Skeletal muscle satellite cell (primary cell): ENCODE results near the gene CHPF.

Experiments used
- H3K27me3 ChIP-seq: 2 replicates; pipeline ENCODE4 v1.7.0; 2013; ENCODE audit warnings: low read length; ENCODE audit not compliant: control insufficient read depth, insufficient read depth
- H3K36me3 ChIP-seq: 2 replicates; pipeline ENCODE4 v1.7.0; 2013; ENCODE audit warnings: mild to moderate bottlenecking, control low read depth, low read length; ENCODE audit not compliant: insufficient read depth
- H3K4me1 ChIP-seq: 2 replicates; pipeline ENCODE4 v1.7.0; 2013; ENCODE audit warnings: low read length; ENCODE audit not compliant: control insufficient read depth, insufficient read depth
- H3K4me2 ChIP-seq: 2 replicates; pipeline ENCODE4 v1.7.0; 2013; ENCODE audit warnings: mild to moderate bottlenecking, low read length
- H3K4me3 ChIP-seq: 2 replicates; pipeline ENCODE4 v1.7.0; 2013; ENCODE audit warnings: low read length
- H3K9ac ChIP-seq: 2 replicates; pipeline ENCODE4 v1.7.0; 2013; ENCODE audit warnings: mild to moderate bottlenecking, low read depth, low read length, moderate library complexity
- H3K9me3 ChIP-seq: replicated peaks from 2 replicates; pipeline ENCODE4 v1.7.0; 2013; ENCODE audit warnings: mild to moderate bottlenecking, control low read depth, low read length

The CHPF gene

GRCh38 chr2:219545295-219545942 lies 1.8 kb upstream of the CHPF start:
- Histone ChIP-seq H3K27me3 (no peaks in the 10 kb centered on the region), H3K4me3 (no peak overlapping the region), H3K9me3 (no peaks in the 10 kb centered on the region), H3K36me3 (peaks cover 13% of the 10 kb centered on the region), H3K9ac (no peak overlapping the region), H3K4me1 (peaks cover 17% of the 10 kb centered on the region), H3K4me2 (no peak overlapping the region)

GRCh38 chr2:219544567-219544966 lies 958 bp upstream of the CHPF start:
- no peaks in the 10 kb centered on the region for H3K27me3 ChIP-seq
- no peaks in the 10 kb centered on the region for H3K9me3 ChIP-seq
- H3K4me1 ChIP-seq, result peaks cover 17% of the 10 kb centered on the region
- H3K4me2 ChIP-seq, result peak overlapping the region; percentile 97
- H3K36me3 ChIP-seq, result peaks cover 21% of the 10 kb centered on the region
- no peak overlapping the region for H3K9ac ChIP-seq
- peak overlapping the region; percentile 95 for H3K4me3 ChIP-seq

- peak overlapping the region; percentile 97 for H3K4me2 ChIP-seq
- H3K9ac ChIP-seq, result peak overlapping the region; percentile 95
- H3K4me3 ChIP-seq, result peak overlapping the region; percentile 95
- H3K27me3 ChIP-seq, result no peaks in the 10 kb centered on the region
- peaks cover 17% of the 10 kb centered on the region for H3K4me1 ChIP-seq
- peaks cover 26% of the 10 kb centered on the region for H3K36me3 ChIP-seq
- no peaks in the 10 kb centered on the region for H3K9me3 ChIP-seq
Measured at GRCh38 chr2:219542931-219543595, 546 bp downstream of the CHPF start.

- Histone ChIP-seq H3K4me3 (peak overlapping the region; percentile 95), H3K4me1 (peaks cover 17% of the 10 kb centered on the region), H3K9ac (peak overlapping the region; percentile 95), H3K36me3 (peaks cover 26% of the 10 kb centered on the region), H3K4me2 (peak overlapping the region; percentile 97), H3K9me3 (no peaks in the 10 kb centered on the region), H3K27me3 (no peaks in the 10 kb centered on the region)
Measured at GRCh38 chr2:219541611-219542180, 1.9 kb downstream of the CHPF start.

GRCh38 chr2:219540784-219541504 lies 2.7 kb downstream of the CHPF start:
- Histone ChIP-seq H3K4me1 (peaks cover 17% of the 10 kb centered on the region), H3K4me2 (peak overlapping the region; percentile 97), H3K9ac (no peak overlapping the region), H3K4me3 (no peak overlapping the region), H3K36me3 (peaks cover 26% of the 10 kb centered on the region), H3K27me3 (no peaks in the 10 kb centered on the region), H3K9me3 (no peaks in the 10 kb centered on the region)

GRCh38 chr2:219539926-219540678 lies 3.5 kb downstream of the CHPF start:
- Histone ChIP-seq H3K4me1 (peaks cover 17% of the 10 kb centered on the region), H3K4me3 (no peak overlapping the region), H3K36me3 (peaks cover 26% of the 10 kb centered on the region), H3K4me2 (no peak overlapping the region), H3K9ac (no peak overlapping the region), H3K27me3 (no peaks in the 10 kb centered on the region), H3K9me3 (no peaks in the 10 kb centered on the region)

- H3K4me1 ChIP-seq, result peaks cover 17% of the 10 kb centered on the region
- no peak overlapping the region for H3K4me2 ChIP-seq
- no peaks in the 10 kb centered on the region for H3K9me3 ChIP-seq
- no peak overlapping the region for H3K9ac ChIP-seq
- H3K27me3 ChIP-seq, result no peaks in the 10 kb centered on the region
- H3K4me3 ChIP-seq, result no peak overlapping the region
- H3K36me3 ChIP-seq, result peaks cover 26% of the 10 kb centered on the region
Measured at GRCh38 chr2:219538956-219539788, 4.4 kb downstream of the CHPF start.

- Histone ChIP-seq H3K9ac (no peak overlapping the region), H3K4me3 (no peak overlapping the region), H3K4me1 (peaks cover 14% of the 10 kb centered on the region), H3K36me3 (peaks cover 26% of the 10 kb centered on the region), H3K27me3 (no peaks in the 10 kb centered on the region), H3K9me3 (no peaks in the 10 kb centered on the region), H3K4me2 (no peak overlapping the region)
Measured at GRCh38 chr2:219538504-219538951, 5.1 kb downstream of the CHPF start.

GRCh38 chr2:219537657-219538488 lies 5.7 kb downstream of the CHPF start:
- Histone ChIP-seq H3K4me3 (no peak overlapping the region), H3K9me3 (no peaks in the 10 kb centered on the region), H3K9ac (no peak overlapping the region), H3K4me2 (no peak overlapping the region), H3K36me3 (peaks cover 26% of the 10 kb centered on the region), H3K27me3 (no peaks in the 10 kb centered on the region), H3K4me1 (peaks cover 14% of the 10 kb centered on the region)

GRCh38 chr2:219536967-219537366 lies 6.6 kb downstream of the CHPF start:
- no peak overlapping the region for H3K4me3 ChIP-seq
- H3K9ac ChIP-seq, result no peak overlapping the region
- H3K27me3 ChIP-seq, result no peaks in the 10 kb centered on the region
- no peaks in the 10 kb centered on the region for H3K9me3 ChIP-seq
- no peak overlapping the region for H3K4me2 ChIP-seq
- peaks cover 7% of the 10 kb centered on the region for H3K4me1 ChIP-seq
- peaks cover 26% of the 10 kb centered on the region for H3K36me3 ChIP-seq
